Right lung (tissue), 5 donors: Measurements from ENCODE around the gene CMTM8. TPM values are rescaled to one million over a fixed set of nuclear protein-coding genes. Genes with fewer than 3 reads are reported as not detected.
A peak's percentile ranks its signal among the peaks of the same experiment; 100 is the strongest.

ENCODE experiments used
- DNase-seq, 2 donors: peaks; one replicate each; pipeline ENCODE4 v3.0.0-alpha.2; 2013
- polyA plus RNA-seq, 5 donors: library from polyadenylated mRNA; unstranded; fragments of 120-200 nt; gene quantifications; one replicate each; pipeline versions ENCODE4 v1.2.1 to v1.2.3, GENCODE V29; 2013; ENCODE audit warnings: inconsistent platforms in 1 of 5, low replicate concordance in 1 of 5; ENCODE audit not compliant: insufficient read length in 5 of 5, insufficient read depth in 1 of 5

CMTM8 gene
- polyA plus RNA-seq, 5 donors: 12.1 to 15.6 (median 13.9) TPM

DNA sequence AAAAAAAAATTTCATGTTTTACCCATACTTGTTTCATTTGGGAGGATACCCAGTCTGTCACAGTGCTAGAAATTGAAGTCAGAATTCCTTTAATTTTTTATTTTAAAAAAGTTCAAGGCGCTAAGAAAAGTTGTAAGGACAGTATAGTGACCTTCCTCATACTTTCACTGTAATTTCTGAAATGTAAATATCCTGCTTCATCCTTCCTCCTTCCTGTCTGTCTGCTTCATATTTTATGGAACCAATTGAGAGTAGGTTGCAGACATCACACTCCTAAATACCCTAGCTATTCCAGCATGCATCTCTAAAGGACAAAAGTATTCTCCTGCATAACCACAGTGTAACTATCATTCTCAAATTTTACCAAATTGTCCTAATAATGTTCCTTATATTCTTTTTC lies 35.8 kb downstream of the CMTM8 start:
- DNase-seq: no peak

- DNase-seq: no peak
Measured at GRCh38 chr3:32275506-32275905, 37.0 kb downstream of the CMTM8 start.

DNA sequence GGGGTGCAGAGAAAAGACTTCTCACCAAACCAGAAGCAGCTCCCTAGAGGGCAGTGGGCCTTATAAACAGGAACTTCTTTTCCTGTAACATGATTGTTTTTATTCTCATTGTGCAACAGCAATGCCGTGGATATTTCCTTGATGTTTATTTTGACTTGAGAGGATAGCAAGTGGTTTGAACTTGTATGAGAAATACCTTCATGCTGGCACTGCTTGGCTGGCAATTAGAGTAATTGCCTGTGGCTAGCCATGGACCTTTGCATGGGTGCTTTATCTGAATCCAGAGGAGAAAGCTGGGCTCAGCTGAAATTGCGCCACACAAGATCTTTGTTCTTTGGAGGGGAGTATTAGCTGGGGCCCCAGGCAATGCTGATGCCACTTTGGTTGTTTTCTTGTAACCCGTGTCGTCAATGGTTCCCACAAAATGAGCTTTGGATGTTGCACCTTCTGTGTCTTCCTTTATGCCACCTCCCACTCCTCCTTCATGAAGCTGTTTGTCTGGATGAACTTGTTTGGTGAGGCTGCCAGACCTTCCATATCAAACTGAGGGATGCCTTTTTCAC lies 37.9 kb downstream of the CMTM8 start:
- no peak for DNase-seq

DNA sequence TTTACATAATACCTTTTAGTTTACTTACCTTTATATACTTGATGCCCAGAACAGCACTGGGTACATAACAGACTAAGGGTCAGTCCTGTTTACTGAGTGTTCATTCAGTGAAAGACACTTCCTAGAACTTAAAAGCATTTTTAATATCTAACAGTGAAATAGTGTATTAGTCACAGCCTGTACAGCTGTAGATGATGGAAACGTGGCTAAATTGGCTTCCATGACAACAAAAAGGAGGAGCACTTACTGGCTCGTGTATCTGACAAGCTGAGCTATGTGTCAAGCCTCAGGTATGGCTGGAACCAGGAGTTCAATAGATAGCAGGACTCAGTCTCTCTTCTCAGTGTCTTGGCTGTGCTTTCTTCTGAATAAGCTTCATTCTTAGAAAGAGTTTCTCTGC lies 40.2 kb downstream of the CMTM8 start:
- DNase-seq: no peak

- no peak for DNase-seq
Measured at GRCh38 chr3:32280262-32280910, 41.9 kb downstream of the CMTM8 start.

- DNase-seq: no peak
Measured at GRCh38 chr3:32281570-32282106, 43.2 kb downstream of the CMTM8 start.

DNA sequence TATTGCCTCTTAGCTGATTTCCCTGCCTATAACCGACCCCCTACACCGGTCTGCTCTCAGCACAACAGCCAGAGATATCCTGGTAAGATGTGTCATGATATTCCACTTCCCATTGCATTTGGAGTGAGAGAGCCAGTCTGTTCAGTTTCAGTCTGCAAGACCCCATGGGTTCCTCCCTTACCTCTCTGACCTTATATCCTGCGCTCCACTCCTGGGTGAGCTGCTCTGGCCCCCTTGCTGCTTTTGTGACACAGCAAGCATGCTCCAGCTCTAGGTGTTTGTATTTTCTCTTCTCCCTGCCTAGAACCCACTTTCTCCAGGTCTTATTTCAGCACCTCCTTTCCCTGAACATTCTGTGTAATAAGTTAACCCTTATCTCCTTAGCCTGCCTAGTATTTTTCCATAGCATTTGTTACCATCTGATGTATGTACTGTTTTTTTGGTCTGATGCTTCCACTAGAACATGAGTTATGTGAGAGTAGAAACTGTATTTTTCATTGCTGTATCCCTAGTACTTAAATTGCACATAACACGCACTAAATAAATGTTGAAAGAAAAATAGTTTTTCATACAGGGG lies 44.2 kb downstream of the CMTM8 start:
- DNase-seq: no peak

DNA sequence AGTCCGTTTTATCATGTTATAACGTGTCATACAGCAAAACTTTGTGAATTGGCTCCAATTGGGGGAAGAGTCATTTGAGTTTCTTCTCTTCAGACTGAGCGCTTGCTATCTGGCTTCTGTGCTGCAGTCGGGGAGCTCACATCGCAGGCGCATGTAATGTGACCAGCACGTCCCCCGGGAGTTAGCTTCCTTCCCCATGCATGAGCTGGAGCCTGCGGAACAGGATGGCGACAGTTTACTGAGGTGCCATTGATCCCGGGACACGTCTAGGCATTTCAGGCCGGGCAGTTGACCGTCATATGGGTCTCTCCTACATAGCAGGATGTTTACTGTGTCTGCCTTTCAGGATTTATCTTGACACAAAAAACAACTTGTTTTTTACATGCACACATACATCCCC lies 44.8 kb downstream of the CMTM8 start:
- DNase-seq: no peak

- DNase-seq: no peak
Measured at GRCh38 chr3:32284443-32285212, 46.1 kb downstream of the CMTM8 start.

- no peak for DNase-seq
Measured at GRCh38 chr3:32285891-32286290, 47.4 kb downstream of the CMTM8 start.

- no peak for DNase-seq
Measured at GRCh38 chr3:32288819-32289218, 50.3 kb downstream of the CMTM8 start.

GRCh38 chr3:32290619-32291018 lies 52.1 kb downstream of the CMTM8 start:
- DNase-seq: no peak

DNA sequence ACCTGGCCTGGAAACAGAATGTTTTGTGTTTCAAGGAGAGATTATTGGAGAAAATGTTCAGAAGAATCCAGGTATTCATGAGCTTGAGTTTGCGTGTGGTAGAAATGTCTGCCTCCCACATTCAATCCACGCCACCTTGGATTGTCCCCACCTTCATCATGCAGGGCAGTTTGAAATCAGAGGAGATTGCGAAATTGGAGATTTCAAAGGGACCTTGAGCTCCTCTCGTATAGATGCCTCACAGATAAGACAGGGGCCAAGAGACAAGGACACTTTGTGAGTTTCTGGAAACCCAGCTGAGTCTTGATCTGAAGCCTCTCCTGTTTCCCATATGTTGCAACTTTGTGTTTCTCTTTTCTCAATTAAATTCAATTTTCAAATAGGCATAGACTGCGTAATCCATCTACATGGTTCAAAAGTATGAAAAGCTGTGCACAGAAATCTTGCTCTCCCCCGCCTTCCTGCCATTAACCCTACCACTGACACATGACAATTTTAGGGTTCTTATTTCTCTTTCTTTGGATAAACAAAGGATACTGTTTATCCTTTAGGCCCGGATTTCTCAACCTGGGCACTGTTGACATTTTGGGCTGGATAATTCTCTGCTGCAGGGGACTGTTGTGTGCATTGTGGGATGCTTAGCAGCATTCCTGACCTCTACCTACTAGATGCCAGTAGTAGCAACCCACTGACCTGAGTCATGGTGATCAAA lies 53.8 kb downstream of the CMTM8 start:
- DNase-seq: no peak

GRCh38 chr3:32293903-32294302 lies 55.4 kb downstream of the CMTM8 start:
- DNase-seq: no peak

- DNase-seq: peak in 1 of 2 donors; percentile 55
Measured at GRCh38 chr3:32296251-32297204, 58.0 kb downstream of the CMTM8 start.

- no peak for DNase-seq
Measured at GRCh38 chr3:32297366-32297765, 58.9 kb downstream of the CMTM8 start.

- DNase-seq: no peak
Measured at GRCh38 chr3:32301426-32301825, 62.9 kb downstream of the CMTM8 start.

DNA sequence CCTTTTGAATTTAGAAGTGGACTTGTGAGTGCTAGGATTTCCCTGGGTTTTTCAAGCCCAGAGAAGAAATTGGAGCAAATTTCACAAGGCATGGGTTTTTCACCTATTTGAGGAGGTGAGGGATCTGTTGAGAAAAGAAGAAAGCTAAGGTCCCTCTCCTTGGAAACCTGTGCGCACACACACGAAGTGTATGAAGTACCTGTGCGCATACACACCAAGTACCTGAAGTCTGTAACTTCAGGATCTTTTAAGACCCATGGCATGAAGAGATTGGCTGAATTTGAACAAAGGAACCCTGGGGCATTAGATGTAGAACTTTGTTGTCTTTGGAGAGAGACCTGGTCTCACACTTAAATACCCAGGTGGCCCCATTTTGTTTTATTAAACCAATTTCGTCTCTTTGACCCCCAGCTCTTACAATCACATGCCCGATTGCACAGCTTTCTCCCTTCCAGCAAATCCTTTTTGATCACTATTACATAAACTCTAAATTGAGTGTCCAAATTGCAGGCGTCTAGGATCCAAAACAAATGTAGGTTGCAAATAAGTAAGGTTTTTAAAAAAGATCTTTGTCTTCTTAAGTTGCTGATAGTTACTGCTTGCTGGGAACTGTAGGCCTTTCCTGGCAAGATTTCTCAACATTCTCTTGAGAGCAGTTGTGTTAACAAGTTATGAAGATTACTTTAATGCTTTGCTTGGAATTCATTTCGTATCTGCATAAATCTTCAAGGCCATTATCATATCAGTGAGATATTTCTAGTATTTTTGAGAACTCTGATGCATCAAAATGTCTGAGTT lies 64.3 kb downstream of the CMTM8 start:
- DNase-seq: peak; percentile 63 to 73

GRCh38 chr3:32303399-32303747 lies 64.9 kb downstream of the CMTM8 start:
- DNase-seq: no peak
